NCI-H2107 (cell line): ENCODE results near the gene RNF222.

Experiments
- DNase-seq: peaks from one replicate; lab custom pipeline; 2025; lab: John Stamatoyannopoulos, UW

Gene RNF222

DNA sequence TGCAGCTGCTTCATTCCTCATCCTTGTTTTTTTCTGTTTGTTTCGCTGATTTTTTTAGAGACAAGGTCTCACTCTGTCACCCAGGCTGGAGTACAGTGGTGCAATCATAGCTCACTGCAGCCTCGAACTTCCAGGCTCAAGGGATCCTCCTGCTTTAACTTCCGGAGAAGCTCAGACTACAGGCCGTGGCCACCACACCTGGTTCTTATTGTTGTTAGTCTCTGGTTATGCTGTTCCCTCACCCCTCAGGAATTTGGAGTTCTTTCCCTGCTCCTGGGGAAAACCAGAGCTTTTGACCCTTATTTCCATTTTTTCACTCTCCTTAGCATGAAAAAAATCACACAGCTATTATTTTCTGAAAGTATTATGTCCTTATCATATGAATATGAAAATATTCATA is 56.2 kb downstream of the RNF222 start:
- DNase-seq: no peak
